ENCODE measurements around the gene RPN1.

RPN1 gene

GRCh38 chr3:128576290-128576689 is 74.3 kb downstream of the RPN1 start:
- no peak for DNase-seq

DNA sequence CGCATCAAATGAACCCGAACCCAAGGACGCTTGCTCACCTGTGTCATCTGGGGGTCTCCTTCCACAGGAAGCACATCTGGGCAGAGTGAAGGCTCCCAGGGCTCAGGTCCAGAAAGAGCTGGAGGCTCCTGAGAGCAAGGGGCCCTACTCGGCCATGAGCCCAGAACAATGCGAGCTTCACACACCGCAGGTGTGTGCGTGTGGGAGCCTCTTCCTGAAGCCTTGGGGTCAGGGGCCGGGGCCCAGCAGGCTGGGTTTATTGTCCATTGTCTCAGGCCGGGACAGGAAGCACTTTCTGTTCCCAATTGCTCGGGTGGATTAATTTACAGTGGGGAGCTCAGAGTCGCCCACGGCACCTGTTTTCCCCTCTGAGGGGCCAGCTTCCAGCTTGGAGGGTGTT is 74.8 kb downstream of the RPN1 start:
- DNase-seq: no peak

DNA sequence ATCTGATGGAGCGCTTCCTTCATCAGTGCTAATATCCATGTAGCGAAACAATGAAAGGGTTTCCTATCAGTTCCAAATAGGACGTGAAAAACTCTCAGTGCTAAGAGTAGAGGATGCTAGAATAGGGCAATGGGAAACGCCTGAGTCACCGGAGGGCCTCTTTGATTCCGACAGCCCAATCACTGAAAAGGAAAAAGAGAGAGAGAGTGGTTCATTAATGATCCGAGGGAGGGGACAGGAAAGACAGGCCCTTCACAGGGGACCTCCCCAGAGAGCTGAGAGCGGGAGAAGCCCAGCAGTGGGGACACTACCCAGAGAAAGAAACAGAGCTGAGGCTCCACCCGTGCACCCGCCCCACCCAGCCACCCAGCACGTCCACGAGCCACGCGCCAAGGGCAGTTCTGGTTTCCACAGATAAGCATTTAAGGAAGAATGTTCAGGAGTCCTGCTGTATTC is 76.9 kb downstream of the RPN1 start:
- DNase-seq: no peak

GRCh38 chr3:128573160-128573559 is 77.5 kb downstream of the RPN1 start:
- DNase-seq: no peak

GRCh38 chr3:128572644-128573105 is 77.9 kb downstream of the RPN1 start:
- peak in 1 of 2 experiments; percentile 46 for DNase-seq

DNA sequence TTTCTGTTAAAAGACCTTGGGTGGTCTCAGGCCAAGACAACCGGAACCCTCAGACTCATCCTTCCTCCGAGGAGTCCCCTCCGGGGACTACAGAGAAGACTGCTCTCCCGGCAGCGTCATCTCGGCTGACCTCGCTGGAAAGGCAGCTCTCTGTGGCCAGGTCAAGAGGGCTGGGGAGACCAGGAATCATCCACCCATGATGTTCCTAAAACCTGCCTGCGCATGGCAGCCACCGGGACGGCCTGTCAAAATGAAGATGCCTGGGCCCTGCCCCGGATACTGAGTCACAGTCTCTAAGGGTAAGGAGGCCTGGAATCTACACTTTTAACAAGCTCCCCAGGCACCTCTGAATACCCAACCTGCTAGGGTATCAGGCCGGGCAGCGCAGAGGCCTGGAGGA is 78.6 kb downstream of the RPN1 start:
- no peak for DNase-seq
